PC-9 (cell line): ENCODE data around the gene GNAQ.

Experiments used
- EZH2 ChIP-seq: fragments of 200-600 bp; sonication (generic); IDR thresholded peaks from 2 replicates; pipeline ENCODE4 v1.8.0; 2017; ENCODE audit warnings: antibody characterized with exemption, low read depth
- TF ChIP-seq, protein P1 (sequence below): fragments of 200-600 bp; sonication (generic); conservative IDR thresholded peaks from 2 replicates; pipeline ENCODE4 v1.6.1; 2017; ENCODE audit warnings: mixed run types, antibody characterized with exemption, mild to moderate bottlenecking, moderate library complexity

GRCh38 chr9:77839459-77840140 is 192.0 kb downstream of the GNAQ start:
- TF ChIP-seq EZH2: no peak
- TF ChIP-seq, protein P1, sequence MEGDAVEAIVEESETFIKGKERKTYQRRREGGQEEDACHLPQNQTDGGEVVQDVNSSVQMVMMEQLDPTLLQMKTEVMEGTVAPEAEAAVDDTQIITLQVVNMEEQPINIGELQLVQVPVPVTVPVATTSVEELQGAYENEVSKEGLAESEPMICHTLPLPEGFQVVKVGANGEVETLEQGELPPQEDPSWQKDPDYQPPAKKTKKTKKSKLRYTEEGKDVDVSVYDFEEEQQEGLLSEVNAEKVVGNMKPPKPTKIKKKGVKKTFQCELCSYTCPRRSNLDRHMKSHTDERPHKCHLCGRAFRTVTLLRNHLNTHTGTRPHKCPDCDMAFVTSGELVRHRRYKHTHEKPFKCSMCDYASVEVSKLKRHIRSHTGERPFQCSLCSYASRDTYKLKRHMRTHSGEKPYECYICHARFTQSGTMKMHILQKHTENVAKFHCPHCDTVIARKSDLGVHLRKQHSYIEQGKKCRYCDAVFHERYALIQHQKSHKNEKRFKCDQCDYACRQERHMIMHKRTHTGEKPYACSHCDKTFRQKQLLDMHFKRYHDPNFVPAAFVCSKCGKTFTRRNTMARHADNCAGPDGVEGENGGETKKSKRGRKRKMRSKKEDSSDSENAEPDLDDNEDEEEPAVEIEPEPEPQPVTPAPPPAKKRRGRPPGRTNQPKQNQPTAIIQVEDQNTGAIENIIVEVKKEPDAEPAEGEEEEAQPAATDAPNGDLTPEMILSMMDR: no peak
